MM.1S (cell line): ENCODE data around the gene C2CD3.

Source experiments
- CTCF ChIP-seq: fragments of 300-600 bp; sonication (generic); IDR thresholded peaks from 2 replicates; pipeline ENCODE4 v1.5.1; 2016; ENCODE audit warnings: antibody characterized with exemption, low read length, mixed read lengths
- EZH2 ChIP-seq: fragments of 300-600 bp; sonication (generic); optimal IDR thresholded peaks from 2 replicates; pipeline ENCODE3; 2017; ENCODE audit warnings: low read depth, mild to moderate bottlenecking, antibody characterized with exemption, low read length, mixed read lengths
- EZH2phosphoT487 ChIP-seq: fragments of 300-600 bp; sonication (generic); IDR thresholded peaks from 2 replicates; pipeline ENCODE4 v1.6.1; 2018; ENCODE audit warnings: antibody characterized with exemption, low read length

- no peak for TF ChIP-seq CTCF
- no peak for TF ChIP-seq EZH2
- no peak for TF ChIP-seq EZH2phosphoT487
These were observed 174.5 kb downstream of the C2CD3 start for GRCh38 chr11:73996161-73996747.
